ENCODE measurements around the gene IL36B.

DNA sequence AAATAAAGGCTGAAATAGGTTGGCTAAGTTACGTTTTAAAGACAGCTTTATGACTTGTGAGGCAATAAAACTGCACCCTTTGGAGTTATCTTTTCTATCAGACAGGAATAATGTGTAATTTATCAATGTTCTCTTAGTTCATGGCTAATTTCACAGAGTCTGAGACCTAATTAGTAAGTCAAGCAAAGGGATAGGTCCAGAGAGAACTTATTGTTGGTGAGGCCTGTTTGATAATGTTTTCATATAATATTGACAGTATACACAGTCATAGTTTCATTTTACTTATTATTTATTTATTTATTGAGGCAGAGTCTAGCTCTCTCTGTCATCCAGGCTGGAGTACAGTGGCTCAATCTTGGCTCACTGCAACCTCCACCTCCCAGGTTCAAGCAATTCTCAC lies 4.5 kb upstream of the IL36B start:
- no peak for TF ChIP-seq CTCF (IDR thresholded peaks at IDR 0.05)
- TF ChIP-seq POLR2A (IDR thresholded peaks at IDR 0.05), result no peak
